Neural crest cell (in vitro differentiated cells): Measurements from ENCODE around the gene SORBS1. TPM values are rescaled to one million over a fixed set of nuclear protein-coding genes. Genes with fewer than 3 reads are reported as not detected.

Experiments used
- DNase-seq: peaks from one replicate; pipeline ENCODE4 v3.0.0; 2021; ENCODE audit warnings: low read depth, mixed read lengths, low spot score
- H3K27ac Mint-ChIP-seq: one replicate; pipeline ENCODE4 v1.8.0; 2021; ENCODE audit warnings: mild to moderate bottlenecking, mixed read lengths; ENCODE audit not compliant: unreplicated experiment
- H3K27me3 Mint-ChIP-seq: 2 replicates; pipeline ENCODE4 v1.8.0; 2021; ENCODE audit warnings: low read depth, mild to moderate bottlenecking, mixed read lengths
- H3K36me3 Mint-ChIP-seq: 2 replicates; pipeline ENCODE4 v1.8.0; 2021; ENCODE audit warnings: low read depth, mild to moderate bottlenecking, mixed read lengths
- H3K4me1 Mint-ChIP-seq: 2 replicates; pipeline ENCODE4 v1.8.0; 2021; ENCODE audit warnings: mixed read lengths
- H3K4me3 Mint-ChIP-seq: one replicate; pipeline ENCODE4 v1.8.0; 2021; ENCODE audit warnings: mild to moderate bottlenecking, mixed read lengths
- H3K9me3 Mint-ChIP-seq: 2 replicates; pipeline ENCODE4 v1.8.0; 2021; ENCODE audit warnings: mixed read lengths
- total RNA-seq: library from RNA; stranded (reverse); gene quantifications from 2 replicates; pipeline ENCODE4 v1.2.1, GENCODE V29; 2021
- TF ChIP-seq, protein P1 (sequence below): fragments of 200-600 bp; sonication (generic); conservative IDR thresholded peaks from 2 replicates; pipeline ENCODE4 v1.5.0; 2021; ENCODE audit warnings: antibody characterized with exemption, mild to moderate bottlenecking

The SORBS1 gene
- total RNA-seq, 1 donor from 2014 or later = 15.3 TPM

GRCh38 chr10:95508730-95509129 lies 52.4 kb downstream of the SORBS1 start:
- Mint-ChIP-seq H3K27ac (no peak overlapping the region), H3K4me1 (peaks cover 22% of the 10 kb centered on the region), H3K27me3 (no peaks in the 10 kb centered on the region), H3K36me3 (no peaks in the 10 kb centered on the region), H3K4me3 (no peak overlapping the region), H3K9me3 (no peaks in the 10 kb centered on the region)
- DNase-seq = no peak
- TF ChIP-seq, protein P1, sequence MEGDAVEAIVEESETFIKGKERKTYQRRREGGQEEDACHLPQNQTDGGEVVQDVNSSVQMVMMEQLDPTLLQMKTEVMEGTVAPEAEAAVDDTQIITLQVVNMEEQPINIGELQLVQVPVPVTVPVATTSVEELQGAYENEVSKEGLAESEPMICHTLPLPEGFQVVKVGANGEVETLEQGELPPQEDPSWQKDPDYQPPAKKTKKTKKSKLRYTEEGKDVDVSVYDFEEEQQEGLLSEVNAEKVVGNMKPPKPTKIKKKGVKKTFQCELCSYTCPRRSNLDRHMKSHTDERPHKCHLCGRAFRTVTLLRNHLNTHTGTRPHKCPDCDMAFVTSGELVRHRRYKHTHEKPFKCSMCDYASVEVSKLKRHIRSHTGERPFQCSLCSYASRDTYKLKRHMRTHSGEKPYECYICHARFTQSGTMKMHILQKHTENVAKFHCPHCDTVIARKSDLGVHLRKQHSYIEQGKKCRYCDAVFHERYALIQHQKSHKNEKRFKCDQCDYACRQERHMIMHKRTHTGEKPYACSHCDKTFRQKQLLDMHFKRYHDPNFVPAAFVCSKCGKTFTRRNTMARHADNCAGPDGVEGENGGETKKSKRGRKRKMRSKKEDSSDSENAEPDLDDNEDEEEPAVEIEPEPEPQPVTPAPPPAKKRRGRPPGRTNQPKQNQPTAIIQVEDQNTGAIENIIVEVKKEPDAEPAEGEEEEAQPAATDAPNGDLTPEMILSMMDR = no peak

DNA sequence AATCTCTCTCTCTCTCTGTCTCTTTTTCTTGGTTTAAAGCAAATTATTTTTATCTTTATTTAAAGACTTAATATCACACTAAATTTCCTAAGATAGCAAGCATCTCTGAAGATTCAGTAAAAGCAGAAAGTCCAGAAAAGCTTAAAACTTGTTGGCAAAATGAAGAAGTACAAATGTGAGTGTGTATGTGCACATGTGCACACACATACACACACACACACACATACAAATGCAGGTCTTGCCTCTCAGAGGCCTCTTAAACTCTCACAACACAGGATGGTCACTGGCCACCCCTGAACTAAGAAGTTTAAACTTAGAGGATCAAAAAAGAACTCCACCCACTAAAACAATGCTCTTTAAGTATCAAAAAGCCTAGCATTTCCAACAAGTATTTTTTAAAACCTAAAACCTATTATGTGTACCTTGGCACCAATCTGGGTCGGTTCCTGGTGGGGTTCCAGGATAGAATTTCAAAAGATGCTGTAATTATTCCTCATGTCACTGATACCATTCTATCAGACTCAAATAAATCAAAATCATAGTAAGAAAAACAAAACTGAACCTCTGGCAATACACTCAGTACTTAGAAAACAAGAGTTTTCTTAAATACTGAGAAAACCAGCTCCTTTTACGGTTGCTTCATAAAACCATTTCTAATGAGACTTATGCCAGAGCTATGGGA lies 55.0 kb downstream of the SORBS1 start:
- no peak overlapping the region for H3K27ac Mint-ChIP-seq
- no peaks in the 10 kb centered on the region for H3K27me3 Mint-ChIP-seq
- TF ChIP-seq, protein P1 = no peak
- H3K4me3 Mint-ChIP-seq = no peak overlapping the region
- H3K36me3 Mint-ChIP-seq = no peaks in the 10 kb centered on the region
- H3K9me3 Mint-ChIP-seq = no peaks in the 10 kb centered on the region
- H3K4me1 Mint-ChIP-seq = peaks cover 34% of the 10 kb centered on the region
- no peak for DNase-seq

- H3K4me3 Mint-ChIP-seq = no peak overlapping the region
- no peaks in the 10 kb centered on the region for H3K36me3 Mint-ChIP-seq
- no peak for DNase-seq
- TF ChIP-seq, protein P1 = no peak
- peaks cover 34% of the 10 kb centered on the region for H3K4me1 Mint-ChIP-seq
- H3K27me3 Mint-ChIP-seq = no peaks in the 10 kb centered on the region
- no peak overlapping the region for H3K27ac Mint-ChIP-seq
- H3K9me3 Mint-ChIP-seq = no peaks in the 10 kb centered on the region
These were observed 55.5 kb downstream of the SORBS1 start for GRCh38 chr10:95505641-95506040.

- Mint-ChIP-seq H3K4me1 (peaks cover 34% of the 10 kb centered on the region), H3K4me3 (no peak overlapping the region)
- no peak for DNase-seq
These were observed 56.0 kb downstream of the SORBS1 start for GRCh38 chr10:95505084-95505610.

DNA sequence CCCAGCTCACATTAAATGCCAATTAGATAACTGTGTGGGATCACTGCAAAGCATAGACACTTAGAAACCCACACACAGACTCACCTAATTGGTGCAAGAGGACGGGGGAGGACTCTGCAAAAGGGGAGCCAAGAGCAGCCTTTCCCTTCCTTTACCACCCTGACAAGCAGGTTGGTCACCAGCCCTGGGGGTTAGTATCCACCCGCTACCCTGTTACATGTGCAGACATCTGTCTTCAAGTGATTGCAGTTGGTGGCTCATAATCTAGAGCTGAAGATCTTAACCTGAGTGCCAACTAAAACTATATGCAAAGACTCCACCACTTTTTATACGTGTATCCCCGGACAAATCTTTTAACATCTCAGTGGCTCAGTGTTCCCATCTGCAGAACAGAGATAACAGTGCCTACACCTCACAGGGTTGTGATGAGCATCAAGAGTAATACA lies 56.9 kb downstream of the SORBS1 start:
- H3K4me1 Mint-ChIP-seq = peaks cover 32% of the 10 kb centered on the region
- no peak overlapping the region for H3K27ac Mint-ChIP-seq

More at GRCh38 chr10:95505084-95505610, 56.0 kb downstream of the SORBS1 start:
- H3K36me3 Mint-ChIP-seq = no peaks in the 10 kb centered on the region
- H3K27me3 Mint-ChIP-seq = no peaks in the 10 kb centered on the region
- H3K9me3 Mint-ChIP-seq = no peaks in the 10 kb centered on the region
- no peak overlapping the region for H3K27ac Mint-ChIP-seq
- TF ChIP-seq, protein P1 = no peak

More for the DNA sequence above, 56.9 kb downstream of the SORBS1 start:
- Mint-ChIP-seq H3K4me3 (no peak overlapping the region), H3K27me3 (no peaks in the 10 kb centered on the region), H3K36me3 (no peaks in the 10 kb centered on the region), H3K9me3 (no peaks in the 10 kb centered on the region)
- TF ChIP-seq, protein P1 = no peak
- no peak for DNase-seq
